NCI-H2227 treated with DMSO at 0.1 percent for 48 hours (cell line): ENCODE data around the gene FAU.
A peak's percentile ranks its signal among the peaks of the same experiment; 100 is the strongest.

Experiments
- DNase-seq: peaks from one replicate; lab custom pipeline; 2025; lab: John Stamatoyannopoulos, UW

FAU gene

DNA sequence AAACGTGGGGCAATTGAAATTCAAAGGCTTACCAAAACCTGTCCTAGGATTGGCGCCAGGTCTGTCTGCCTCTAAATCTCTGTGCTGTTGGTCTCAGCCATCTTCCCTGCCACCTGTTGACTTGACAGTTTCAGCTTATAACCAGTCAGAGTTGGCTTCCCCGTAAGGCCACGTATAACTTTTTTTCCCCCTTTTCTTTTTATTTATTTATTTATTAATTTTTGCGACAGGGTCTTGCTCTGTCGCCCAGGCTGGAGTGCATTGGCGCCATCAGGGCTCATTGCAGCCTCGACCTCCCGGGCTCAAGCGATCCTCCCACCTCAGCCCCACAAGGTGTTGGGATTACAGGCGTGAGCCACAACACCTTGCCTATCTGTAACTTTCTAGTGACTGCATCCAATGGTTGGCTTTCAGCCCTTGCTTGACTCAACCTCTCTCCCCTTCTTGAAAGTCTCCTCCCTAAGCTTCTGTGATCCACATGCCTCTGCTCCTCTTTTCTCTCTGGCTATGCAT lies 13.8 kb upstream of the FAU start:
- no peak for DNase-seq

DNA sequence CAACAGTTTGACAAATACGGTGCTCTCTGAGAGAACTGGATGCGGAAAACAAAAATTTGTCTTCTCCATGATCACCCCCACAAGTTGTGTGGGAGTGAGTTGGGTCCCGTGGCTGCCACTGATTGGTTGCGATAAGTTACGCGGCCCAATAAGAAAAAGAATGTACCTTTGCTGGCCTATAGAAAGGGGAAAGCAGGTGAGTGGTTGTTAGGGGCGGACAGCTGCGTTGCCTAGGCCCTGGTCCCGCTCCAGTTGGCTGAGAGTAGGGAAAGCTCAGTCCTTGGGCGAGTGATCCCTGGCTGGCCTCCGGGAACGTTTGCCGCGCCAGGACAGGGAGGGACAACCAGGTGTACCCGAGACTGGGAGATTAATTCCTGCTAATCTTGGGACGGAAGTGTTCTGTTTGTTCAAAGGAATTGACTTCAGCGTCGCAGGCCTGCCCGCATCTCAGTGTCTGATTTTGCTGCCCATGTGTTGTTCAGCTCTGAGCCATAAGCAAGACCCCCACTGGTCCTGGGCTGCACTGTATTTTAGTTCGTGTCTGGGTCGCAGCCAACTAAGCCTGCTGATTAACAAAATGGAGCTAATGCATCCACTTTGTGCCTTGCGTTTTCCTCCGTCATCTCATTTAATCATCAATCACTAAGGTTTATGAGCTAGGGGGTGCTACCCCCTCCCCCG lies 13.2 kb upstream of the FAU start:
- peak; percentile 98 for DNase-seq

DNA sequence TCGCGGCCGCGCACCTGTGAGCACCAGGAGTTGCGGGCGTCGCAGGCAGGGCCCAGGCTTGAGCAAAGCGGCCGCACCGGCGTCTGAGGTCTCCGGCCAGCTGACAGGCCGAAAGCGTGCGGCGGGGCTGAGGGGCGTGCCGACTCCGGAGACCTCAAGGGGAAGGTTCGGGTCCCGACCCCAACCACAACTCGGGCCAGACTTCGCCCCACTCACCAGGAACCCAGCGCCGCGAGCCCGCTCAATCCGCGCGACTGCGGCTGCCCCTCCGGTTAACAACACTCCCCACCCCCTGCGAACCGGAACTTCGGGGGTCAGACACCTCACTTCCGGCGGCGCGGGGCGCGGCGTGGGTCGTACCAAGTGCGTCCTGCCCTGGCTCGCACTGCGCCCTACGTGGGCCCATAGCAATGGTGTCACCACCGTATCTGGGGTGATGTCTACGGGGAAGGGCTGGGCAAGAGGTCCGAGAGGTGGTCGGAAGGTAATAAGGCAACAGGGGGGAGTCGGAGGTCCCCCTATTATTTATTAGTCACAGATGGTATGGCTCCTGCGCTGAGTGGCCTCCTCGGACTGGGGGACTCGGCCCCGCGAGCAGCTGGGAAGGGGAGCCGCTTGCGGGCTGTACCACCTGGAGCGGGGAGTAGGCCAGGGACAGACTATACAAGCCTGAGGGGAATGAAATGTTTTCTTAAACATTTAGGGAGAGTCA lies 12.5 kb upstream of the FAU start, which contains the start of gene SYVN1:
TSS of gene SYVN1 (minus strand) at position 280 of the 712 bp plus-strand sequence. CDS start 918 bp downstream, outside the sequence.
- DNase-seq = peak; percentile 91

DNA sequence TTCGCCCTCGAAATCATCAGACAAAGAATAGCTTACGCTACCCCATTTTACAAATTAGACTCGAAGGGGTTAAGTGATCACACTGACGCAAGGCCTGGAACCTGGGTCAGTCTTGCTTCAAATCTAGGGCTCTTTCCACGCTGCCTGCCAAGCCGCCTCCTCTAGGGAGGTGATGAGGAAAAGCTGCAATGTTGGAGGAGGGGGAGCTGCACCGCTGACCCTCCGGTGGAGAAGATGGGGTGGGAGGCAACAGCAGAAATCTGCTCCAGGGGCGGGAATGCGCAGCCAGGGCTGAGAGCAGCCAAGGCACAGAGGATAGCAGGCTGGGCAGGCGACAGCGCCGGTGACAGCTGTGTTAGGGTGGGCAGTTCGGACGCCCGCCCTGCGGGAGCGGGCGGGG lies 11.8 kb upstream of the FAU start:
- DNase-seq = no peak

DNA sequence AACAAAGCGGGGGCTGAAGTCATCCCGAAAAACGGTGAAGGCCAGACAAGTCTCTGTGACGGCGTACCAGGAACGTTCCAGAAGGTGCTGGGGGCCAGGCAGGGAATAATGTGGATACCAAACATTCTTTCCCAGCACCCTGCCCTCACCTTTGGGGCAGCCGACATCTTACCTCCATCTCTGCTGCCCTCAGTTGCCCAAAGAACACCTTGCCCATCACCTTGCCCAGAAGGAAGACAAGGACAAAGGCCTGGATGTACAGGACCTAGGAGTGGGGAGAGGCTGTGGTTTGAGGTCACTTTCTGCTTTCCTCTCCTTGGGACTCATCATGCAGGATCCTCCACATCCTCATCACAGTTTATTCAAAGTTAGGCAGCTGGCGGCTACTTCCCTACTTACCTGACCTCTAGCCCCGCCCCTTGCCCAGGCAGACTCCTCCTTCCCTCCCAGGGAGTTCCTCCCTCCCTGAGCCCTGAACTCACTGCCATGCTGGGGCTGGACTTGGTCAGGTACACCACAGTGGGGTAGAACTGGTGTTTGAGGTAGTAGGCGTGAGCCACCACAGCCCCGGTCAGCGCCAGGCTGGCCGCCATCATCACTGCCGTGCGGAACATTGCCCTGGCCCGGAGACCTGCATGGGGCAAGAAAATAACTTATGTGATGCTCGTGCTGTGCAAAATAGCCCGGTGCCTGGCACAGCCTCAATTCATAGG lies 11.2 kb upstream of the FAU start:
- DNase-seq = no peak

DNA sequence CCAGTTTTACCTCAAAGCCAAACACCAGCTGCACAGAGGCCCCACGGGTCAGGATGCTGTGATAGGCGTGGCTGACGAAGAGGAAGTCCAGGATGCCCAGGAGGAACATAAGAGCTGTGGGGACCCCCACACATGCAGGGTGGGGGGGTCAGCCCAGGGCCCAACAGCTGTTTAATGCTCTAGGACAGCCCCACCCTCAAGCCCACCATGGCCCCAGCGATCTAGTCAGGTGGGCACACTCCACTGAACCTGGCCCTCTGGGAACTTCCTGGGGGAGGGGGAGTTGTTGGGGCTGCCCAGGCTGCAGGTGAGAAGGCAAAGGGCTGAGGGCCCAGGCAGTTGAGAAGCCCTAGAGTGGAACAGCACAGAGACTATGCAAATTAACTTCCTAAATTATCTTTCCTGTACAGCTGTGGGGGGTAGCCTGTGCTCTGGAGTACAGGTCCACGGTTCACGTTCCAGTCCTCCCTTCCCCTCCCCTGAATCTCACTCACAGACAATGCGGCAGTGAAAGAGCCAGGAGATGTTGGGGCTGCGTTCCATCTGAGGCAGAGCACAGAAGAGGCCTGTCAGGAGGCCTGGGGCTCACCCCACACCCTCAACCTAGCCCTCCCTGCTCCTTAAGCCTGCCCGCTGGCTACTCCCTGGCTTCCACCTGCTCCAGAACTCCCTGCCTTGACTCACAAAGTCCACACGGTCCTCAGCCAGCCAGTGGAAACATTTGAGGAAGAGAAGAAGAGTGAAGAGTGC lies 10.5 kb upstream of the FAU start:
- no peak for DNase-seq

DNA sequence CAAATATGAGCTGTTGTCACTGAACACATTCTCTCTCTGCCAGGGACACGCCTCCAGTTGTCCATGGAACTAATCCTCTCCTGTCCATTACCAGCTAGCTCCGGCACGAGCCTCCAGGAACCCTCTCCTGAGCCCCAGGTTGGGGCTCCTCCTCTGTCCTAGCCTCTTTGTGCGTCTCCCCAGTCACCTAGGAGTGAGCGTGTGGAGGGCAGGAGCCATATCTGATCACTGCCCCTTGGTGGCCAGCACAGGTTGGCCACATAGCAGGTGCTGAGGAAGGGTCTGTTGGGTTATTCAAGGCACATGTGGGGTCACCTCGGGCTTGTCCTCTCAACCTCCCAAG lies 9.9 kb upstream of the FAU start:
- no peak for DNase-seq

DNA sequence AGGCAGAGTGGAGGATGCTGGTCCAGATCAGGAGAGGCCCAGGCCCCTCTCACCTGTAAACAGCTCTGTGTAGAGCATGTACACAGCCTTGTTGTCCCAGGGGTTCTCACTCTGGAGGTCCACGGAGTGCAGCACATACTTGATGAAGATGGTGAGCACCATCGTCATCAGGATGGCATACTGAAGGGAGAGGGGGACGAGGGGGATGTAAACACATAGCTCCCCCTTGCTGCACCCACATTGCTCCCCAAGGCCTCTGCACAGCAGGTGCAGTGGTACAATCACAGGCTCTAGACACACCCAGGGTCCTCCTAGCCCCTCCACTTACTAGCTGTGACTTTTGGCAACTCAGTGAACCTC lies 9.5 kb upstream of the FAU start:
- DNase-seq = no peak

DNA sequence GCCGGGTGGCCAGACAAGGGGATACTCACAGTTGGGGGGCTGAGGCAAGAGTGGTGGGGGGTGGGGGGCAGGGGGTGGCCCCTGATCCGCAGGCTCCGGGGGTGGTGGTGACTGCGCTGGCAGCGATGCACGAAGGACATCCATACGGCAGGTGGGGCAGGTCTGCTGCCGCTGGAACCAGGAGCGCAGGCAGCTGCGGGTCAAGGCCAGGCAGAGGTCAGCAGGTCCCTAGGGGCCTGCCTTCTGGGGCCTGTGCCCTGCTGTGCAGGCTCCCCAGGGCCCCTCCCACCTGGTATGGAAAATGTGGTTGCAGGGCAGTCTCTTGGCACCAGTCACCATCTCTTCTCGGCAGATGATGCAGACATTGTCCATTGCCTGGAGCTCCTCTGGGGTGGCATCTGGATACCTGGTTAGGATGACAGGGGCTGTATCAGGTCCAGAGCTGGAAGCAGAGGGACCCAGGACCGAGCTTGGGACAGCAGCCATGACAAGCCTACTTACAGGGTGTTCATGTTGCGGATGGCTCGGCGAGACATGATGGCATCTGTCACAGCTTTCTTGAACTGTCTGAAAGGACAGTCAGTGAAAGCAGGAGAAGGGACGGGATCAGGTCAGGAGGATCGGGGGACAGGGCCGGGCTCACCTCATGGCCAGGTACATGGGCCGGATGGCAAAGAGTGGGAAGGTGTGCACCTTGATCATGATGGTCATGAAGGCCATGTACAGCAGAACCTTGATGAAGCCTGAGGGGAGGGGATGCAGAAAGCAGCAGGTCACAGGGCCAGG lies 8.9 kb upstream of the FAU start:
- DNase-seq = no peak

DNA sequence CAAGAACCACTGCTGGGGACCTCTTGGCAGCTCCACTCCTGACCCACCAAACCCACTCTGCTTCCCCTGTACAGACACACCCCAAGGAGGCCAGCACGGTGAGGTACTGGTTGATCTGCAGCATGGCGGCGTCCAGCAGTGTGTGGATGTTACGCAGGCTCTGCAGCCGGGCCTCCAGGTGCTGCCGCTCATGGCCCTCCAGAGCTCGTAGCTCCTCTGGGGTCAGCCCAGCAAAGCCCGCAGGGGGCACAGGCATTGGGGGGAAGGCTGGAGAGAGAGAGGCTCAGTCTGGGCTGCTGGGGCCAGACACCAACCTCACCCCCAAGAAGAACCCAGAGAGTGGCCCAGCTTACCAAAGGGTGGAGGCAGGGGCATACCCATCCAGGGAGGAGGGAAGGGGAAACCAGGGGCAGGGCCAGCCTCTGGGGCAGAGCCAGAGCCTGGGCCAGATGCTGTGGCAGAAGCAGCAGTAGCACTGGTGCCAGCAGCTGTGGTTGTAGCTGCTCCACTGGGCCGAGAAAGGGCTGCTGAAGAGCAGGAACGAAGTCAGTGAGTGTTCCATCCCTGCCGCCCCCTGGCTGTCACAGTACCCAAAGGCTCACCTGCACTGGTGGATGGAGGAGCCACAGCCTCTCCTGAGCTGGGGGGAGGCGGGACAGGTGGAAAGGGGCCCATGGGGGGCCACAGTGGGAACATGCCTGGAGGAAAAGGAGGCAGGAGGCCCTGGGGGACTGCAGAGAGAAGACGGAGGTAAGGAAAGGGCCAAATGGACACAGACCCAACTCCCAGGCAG lies 7.9 kb upstream of the FAU start:
- no peak for DNase-seq

DNA sequence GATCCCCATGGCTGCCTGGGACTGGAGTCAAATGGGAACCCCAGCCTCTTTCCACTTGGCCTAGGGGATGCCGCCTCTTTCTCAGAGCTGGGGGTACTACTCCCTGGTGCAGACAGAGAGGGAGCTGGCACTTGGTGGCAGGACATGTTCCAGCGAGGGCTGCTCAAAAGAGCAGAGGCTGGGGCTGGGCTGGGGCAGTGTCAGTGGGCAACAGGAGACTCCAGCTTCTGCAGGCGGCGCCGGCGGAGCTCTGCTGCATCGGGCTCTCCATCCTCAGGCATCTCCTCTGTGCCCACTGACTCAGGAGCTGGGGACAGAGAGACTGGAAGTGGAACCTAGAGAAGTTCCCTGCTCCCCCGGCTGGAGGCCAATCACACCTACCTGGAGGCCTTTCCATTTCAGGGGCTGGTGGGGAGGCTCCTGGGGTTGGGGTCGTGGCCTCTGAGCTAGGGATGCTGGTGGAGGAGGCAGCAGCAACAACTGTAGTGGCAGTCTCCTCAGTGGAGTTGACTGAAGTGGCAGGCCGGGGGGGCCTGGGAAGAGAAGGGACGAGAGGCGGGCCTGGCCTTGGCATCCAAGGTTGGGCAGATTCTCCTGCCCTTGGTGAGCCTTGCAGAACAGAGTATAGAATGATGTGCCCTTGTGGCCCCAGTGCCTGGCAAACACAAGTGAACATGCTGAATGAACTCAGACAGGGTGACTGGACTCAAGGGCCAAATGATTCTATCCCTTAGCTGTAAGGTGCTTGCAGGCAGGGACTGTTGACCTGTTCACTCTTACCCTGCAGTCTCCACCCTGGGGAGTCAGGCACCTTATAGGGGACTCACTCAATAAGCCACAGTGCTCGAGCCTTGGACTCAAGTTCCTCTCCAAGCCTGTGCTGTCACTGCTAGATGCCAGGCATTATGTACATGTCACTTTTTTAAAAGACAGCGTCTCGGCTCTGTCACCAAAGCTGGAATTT lies 6.5 kb upstream of the FAU start:
- DNase-seq = no peak

DNA sequence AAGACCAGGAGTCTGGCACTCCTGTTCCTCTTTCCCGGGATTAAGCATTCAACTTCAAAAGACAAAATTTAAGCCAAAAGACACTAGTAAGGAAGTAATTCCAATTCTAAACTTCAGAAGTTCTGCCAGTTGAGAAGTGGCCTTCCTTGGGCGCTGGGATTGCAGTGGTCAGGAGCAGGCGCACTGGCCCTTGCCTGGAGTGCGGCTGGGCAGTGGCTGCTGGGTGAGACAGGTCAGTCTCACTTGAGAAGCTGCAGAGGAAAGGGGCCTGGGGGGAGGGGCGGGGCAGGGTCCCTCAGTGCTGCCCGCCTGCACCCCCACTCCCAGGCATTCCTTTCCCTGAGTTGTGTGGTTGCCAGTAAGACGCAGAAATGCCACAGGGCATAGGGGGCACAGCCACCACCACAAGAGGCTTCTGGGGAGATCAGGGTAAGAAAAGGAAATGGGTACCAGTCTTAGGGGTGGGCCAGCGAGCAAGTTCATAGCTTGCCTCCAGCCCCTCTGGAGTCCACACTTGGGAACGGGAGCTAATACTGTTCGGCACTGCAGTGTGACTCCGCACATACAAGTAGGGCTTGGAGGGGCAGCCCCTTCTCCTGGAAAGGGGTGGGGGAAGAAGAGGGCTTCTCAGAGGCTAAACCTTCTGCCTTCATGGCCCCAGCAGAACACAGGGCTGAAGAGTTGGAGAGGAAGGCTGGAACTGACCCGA lies 5.7 kb upstream of the FAU start:
- DNase-seq = no peak

DNA sequence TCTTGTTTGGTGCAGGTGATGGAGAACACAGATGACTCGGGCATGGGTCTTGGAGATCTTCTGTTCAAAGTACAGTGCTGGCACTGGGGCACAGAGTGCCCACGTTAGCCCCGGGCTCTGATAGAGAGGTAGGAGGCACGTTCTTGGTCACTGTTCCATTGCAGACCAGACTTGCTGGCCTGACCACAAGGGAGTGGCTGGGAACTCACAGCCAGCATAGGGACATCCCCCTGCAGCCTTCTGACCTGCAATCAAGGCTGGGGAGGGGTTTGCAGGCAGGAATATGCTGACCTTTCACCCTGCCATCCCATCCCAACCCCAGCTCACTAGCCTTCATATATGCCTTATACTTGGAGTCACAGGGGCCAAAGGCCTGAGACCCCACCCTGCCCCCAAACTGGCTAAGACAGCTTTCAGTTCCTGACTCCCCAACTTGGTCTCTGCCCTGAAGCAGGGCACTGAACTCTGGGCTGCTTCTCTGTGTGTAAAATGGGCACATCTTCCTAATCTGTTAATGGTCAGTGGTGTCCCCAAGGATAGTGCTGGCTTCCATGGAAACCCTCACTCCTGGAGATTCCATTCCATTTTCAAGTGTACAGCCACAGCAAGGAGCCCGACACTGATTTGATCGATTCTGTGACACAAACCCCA lies 4.8 kb upstream of the FAU start:
- no peak for DNase-seq

DNA sequence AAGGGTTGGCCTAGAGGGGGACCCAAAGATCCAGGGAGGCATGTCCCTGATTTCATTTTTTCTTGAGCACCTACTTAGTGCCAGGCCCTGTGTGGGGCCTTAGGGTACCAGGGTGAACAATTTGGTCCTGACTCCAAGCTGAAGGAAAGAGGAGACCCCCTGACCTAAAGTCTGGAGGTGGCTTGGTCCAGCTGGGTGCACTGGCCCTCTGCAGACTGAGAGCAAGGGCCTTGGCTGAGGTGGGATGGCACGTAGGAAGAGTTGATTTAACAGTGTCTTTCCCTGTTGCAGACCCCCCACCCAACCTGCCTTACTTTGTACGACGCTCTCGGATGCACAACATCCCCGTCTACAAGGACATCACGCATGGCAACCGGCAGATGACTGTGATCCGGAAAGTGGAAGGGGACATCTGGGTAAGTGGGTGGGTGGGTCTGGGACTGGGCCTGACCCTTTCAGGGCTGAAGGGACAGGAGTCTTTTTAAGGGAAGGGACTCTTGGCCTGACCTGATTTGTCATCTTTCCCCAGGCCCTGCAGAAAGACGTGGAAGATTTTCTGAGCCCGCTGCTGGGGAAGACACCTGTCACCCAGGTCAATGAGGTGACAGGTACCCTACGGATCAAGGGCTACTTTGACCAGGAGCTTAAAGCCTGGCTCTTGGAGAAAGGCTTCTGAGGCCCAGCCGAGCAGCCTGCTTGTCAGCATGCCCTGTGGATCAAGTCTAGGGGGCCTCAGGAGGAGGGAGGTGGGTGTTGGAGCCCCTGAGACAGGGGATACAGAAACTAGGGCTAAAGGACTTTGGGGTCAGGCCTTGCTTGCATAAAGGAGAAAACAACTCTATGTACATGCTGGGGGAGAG lies 3.5 kb upstream of the FAU start:
- DNase-seq = no peak

DNA sequence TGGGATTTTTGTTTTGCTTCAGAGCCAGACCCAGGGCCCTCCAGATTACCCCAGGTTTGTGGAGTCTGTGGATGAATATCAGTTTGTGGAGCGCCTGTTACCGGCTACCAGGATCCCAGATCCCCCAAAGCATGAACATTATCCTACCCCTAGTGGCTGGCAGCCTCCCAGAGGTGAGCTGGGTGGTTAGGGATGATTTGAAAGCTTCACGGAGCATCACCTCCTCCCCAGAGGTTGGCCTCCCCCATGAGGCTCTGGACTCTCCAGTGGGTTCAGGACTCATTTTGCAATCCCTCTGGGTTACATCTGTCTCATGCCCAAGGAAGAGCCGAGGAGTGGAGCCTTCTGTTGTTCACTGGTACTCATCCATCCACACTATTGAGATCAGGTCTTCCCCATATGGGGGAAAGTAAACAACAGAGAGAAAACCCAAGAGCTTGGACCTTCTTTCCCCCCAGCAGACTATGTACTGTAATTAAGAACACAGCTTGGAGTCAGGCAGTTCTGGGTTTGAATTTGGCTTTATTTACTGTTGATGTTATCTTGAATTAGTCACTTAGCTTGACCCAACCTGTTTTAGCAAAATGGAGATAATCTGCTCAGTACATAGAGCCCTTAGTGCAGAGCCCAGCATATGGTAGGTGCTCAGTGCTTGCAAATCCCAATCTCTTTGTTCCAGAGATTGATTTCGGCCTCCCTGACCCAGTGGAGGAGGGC lies 2.7 kb upstream of the FAU start:
- DNase-seq = no peak

DNA sequence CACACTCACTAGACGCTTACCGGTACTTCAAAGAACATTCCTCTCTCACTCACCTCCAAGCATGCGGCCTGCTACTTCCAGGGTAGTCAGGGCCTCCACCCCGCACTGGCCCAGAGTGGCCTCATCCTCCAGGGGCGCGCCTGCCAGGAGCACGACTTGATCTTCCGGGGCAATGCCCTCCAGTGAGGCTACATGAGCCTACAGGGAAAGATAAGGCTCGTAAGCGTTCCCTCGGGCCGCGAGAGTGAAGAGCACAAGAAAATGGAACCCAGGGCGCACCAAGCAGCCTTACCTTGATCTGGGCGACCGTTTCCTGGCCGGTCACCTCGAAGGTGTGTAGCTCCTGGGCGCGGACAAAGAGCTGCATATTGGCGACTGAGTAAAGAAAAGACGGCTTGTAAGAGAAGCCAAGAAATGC lies 478 bp downstream of the FAU start:
- no peak for DNase-seq

DNA sequence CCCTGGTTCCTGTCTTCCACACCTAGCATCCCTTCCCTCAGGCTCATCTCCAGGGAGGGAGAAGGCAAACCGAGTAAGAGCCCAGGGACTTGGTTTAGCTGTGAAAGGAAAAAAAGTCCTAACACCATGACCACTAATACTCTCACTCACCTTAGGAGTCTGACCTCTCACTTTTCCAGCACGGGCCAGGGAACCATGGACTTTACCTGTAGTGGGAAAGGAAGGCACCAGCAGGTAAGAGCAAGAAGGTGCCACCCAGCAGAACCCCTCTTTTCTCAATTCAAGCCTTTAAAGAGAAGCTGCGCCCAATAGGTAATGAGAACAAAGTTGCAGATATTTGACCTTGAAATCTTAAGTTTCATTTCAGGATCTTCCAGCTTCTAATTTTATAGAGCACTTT lies 1.1 kb downstream of the FAU start:
- no peak for DNase-seq
